ENCODE measurements around the gene GBP5. TPM values are rescaled to one million over a fixed set of nuclear protein-coding genes. Genes with fewer than 3 reads are reported as not detected.

The GBP5 gene
- polyA plus RNA-seq, 2 of the 4 experiments (the other 2 are of a cell fraction): 0.04 TPM; not detected in 1

DNA sequence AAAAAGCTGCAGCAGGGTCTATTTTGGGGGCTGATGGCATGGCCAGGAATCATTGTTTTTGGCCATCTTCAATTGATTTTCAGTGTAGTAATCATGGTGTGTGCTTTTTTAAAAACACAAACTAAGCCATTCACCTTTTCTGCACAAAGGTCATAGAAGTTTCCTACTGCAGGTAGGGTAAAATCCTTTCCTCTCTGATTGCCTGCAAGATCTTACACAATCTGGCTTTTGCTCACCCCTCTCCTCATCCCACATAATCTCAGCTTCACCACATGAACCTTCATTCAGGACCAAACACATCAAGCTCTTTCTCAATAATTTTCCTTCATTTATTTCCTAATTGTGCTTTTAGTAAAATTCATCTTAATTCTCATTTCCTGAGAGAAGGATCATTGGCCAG is 38.3 kb upstream of the GBP5 start:
- no peak for TF ChIP-seq KDM1A (IDR thresholded peaks at IDR 0.05; ENCODE audit: low read depth)
- no peak for TF ChIP-seq HEYL (CRISPR knock-in tag; IDR thresholded peaks at IDR 0.05)
- TF ChIP-seq, protein P1, sequence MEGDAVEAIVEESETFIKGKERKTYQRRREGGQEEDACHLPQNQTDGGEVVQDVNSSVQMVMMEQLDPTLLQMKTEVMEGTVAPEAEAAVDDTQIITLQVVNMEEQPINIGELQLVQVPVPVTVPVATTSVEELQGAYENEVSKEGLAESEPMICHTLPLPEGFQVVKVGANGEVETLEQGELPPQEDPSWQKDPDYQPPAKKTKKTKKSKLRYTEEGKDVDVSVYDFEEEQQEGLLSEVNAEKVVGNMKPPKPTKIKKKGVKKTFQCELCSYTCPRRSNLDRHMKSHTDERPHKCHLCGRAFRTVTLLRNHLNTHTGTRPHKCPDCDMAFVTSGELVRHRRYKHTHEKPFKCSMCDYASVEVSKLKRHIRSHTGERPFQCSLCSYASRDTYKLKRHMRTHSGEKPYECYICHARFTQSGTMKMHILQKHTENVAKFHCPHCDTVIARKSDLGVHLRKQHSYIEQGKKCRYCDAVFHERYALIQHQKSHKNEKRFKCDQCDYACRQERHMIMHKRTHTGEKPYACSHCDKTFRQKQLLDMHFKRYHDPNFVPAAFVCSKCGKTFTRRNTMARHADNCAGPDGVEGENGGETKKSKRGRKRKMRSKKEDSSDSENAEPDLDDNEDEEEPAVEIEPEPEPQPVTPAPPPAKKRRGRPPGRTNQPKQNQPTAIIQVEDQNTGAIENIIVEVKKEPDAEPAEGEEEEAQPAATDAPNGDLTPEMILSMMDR (IDR thresholded peaks at IDR 0.05): no peak
- TF ChIP-seq BHLHE40 (IDR thresholded peaks at IDR 0.05; ENCODE audit: low read depth, low read length): no peak
- no peak for TF ChIP-seq CBX8 (IDR thresholded peaks at IDR 0.05)
- Histone ChIP-seq H3K4me3 (no peak overlapping the region), H3K9me3 (no peaks in the 10 kb centered on the region), H3K27ac (no peak overlapping the region), H3K4me2 (no peak overlapping the region), H3K4me1 (no peaks in the 10 kb centered on the region)
- ChIA-PET CTCF (no interaction called here), POLR2A (no interaction called here)
- DNase-seq (ENCODE audit: low read depth in 1 of 2, low spot score in 1 of 2) (no peak), FAIRE-seq (no peak), ATAC-seq (no peak)

DNA sequence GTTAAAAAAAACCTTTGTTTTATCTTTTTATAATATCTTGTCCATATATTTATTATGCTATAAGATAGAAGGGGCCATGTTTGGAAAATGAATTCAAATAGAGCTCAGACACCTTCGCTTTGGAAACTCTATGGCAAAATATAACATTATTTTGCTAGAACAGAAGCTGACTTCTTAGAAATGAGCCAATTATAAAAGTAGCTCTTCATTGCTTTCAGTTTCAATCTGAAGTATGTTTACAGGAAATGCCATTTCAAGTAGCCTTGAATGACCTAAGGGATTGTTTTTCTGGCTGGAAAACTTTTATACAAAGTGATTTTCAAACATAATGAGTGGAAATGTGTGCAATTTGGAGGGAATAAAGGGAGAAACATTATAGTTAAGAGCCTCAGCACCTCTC is 37.8 kb upstream of the GBP5 start:
- H3K4me1 ChIP-seq: no peaks in the 10 kb centered on the region
- TF ChIP-seq CHD4 (IDR thresholded peaks at IDR 0.05; ENCODE audit: borderline replicate concordance): no peak
- TF ChIP-seq, protein P2, sequence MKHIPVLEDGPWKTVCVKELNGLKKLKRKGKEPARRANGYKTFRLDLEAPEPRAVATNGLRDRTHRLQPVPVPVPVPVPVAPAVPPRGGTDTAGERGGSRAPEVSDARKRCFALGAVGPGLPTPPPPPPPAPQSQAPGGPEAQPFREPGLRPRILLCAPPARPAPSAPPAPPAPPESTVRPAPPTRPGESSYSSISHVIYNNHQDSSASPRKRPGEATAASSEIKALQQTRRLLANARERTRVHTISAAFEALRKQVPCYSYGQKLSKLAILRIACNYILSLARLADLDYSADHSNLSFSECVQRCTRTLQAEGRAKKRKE (CRISPR knock-in tag; IDR thresholded peaks at IDR 0.05; ENCODE audit: low read depth): no peak
- TF ChIP-seq FOSL2 (IDR thresholded peaks at IDR 0.05): no peak
- no peak for TF ChIP-seq FOSL2 (CRISPR knock-in tag; IDR thresholded peaks at IDR 0.05)
- TF ChIP-seq RAD21 (conservative IDR thresholded peaks at IDR 0.05 in 1 of 2, IDR thresholded peaks at IDR 0.05 in 1 of 2): no peak
- no peak for TF ChIP-seq RARB (CRISPR knock-in tag; IDR thresholded peaks at IDR 0.05)
- no peak for TF ChIP-seq ZNF302 (CRISPR knock-in tag; IDR thresholded peaks at IDR 0.05)
- no peak for TF ChIP-seq NPAS2 (CRISPR knock-in tag; IDR thresholded peaks at IDR 0.05; ENCODE audit: borderline replicate concordance)
- TF ChIP-seq NR3C1 (IDR thresholded peaks at IDR 0.05): no peak
- TF ChIP-seq, protein P3, sequence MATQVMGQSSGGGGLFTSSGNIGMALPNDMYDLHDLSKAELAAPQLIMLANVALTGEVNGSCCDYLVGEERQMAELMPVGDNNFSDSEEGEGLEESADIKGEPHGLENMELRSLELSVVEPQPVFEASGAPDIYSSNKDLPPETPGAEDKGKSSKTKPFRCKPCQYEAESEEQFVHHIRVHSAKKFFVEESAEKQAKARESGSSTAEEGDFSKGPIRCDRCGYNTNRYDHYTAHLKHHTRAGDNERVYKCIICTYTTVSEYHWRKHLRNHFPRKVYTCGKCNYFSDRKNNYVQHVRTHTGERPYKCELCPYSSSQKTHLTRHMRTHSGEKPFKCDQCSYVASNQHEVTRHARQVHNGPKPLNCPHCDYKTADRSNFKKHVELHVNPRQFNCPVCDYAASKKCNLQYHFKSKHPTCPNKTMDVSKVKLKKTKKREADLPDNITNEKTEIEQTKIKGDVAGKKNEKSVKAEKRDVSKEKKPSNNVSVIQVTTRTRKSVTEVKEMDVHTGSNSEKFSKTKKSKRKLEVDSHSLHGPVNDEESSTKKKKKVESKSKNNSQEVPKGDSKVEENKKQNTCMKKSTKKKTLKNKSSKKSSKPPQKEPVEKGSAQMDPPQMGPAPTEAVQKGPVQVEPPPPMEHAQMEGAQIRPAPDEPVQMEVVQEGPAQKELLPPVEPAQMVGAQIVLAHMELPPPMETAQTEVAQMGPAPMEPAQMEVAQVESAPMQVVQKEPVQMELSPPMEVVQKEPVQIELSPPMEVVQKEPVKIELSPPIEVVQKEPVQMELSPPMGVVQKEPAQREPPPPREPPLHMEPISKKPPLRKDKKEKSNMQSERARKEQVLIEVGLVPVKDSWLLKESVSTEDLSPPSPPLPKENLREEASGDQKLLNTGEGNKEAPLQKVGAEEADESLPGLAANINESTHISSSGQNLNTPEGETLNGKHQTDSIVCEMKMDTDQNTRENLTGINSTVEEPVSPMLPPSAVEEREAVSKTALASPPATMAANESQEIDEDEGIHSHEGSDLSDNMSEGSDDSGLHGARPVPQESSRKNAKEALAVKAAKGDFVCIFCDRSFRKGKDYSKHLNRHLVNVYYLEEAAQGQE (IDR thresholded peaks at IDR 0.05): no peak
- TF ChIP-seq, protein P4, sequence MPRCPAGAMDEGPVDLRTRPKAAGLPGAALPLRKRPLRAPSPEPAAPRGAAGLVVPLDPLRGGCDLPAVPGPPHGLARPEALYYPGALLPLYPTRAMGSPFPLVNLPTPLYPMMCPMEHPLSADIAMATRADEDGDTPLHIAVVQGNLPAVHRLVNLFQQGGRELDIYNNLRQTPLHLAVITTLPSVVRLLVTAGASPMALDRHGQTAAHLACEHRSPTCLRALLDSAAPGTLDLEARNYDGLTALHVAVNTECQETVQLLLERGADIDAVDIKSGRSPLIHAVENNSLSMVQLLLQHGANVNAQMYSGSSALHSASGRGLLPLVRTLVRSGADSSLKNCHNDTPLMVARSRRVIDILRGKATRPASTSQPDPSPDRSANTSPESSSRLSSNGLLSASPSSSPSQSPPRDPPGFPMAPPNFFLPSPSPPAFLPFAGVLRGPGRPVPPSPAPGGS (IDR thresholded peaks at IDR 0.05): no peak
- TF ChIP-seq, protein P1 (IDR thresholded peaks at IDR 0.05): no peak
- no peak for TF ChIP-seq KDM1A (IDR thresholded peaks at IDR 0.05; ENCODE audit: low read depth)
- TF ChIP-seq EHF (CRISPR knock-in tag; IDR thresholded peaks at IDR 0.05): no peak
- TF ChIP-seq NFE2L2 (conservative IDR thresholded peaks at IDR 0.05; ENCODE audit: low read length): no peak
- no peak for TF ChIP-seq MAZ (IDR thresholded peaks at IDR 0.05; ENCODE audit: borderline replicate concordance, low read depth, low read length)
- no peak for TF ChIP-seq CBX8 (IDR thresholded peaks at IDR 0.05)
- no peak for TF ChIP-seq RNF2 (IDR thresholded peaks at IDR 0.05; ENCODE audit: borderline replicate concordance, low read depth)
- no peak for TF ChIP-seq FOXS1 (CRISPR knock-in tag; IDR thresholded peaks at IDR 0.05)
- ChIA-PET CTCF (no interaction called here), POLR2A (no interaction called here)
- DNase-seq (ENCODE audit: low read depth in 1 of 2, low spot score in 1 of 2) (no peak), FAIRE-seq (no peak), ATAC-seq (no peak)
- no peak overlapping the region for H3K4me3 ChIP-seq
- H3K27ac ChIP-seq: no peak overlapping the region
- no peaks in the 10 kb centered on the region for H3K9me3 ChIP-seq
- WGBS (ENCODE audit: missing lambda C conversion rate): 10% methylated on average over 1 of the region's 1 CpG
- no peak overlapping the region for H3K4me2 ChIP-seq

Measured in A549 (cell line).